GM12878 (cell line): Measurements from ENCODE around the gene CNTN4. TPM values are rescaled to one million over a fixed set of nuclear protein-coding genes. Genes with fewer than 3 reads are reported as not detected.

Experiments
- ATAC-seq: fragments of 200-7000 bp; cut with Tn5 transposase; 3 replicates; pipeline ENCODE4 v1.9.1; 2020; ENCODE audit warnings: mild to moderate bottlenecking, moderate library complexity
- BruUV-seq: library from RNA; stranded (reverse); fragments of 400-500 nt; replicated peaks from 2 replicates; lab custom pipeline; 2021; lab: Mats Ljungman, UMichigan
- CTCF ChIA-PET: fragments of 300-600 bp; sonication (Branson Sonifier 250); formaldehyde crosslinking; extraction: SDS; loops from one replicate; lab custom pipeline; 2021; ENCODE audit warnings: inconsistent platforms; lab: Yijun Ruan, JAX
- POLR2A ChIA-PET: fragments of 350-600 bp; formaldehyde crosslinking; extraction: SDS; loops from one replicate; lab custom pipeline; 2021; ENCODE audit warnings: inconsistent platforms; lab: Charles Lee
- RAD21 ChIA-PET: fragments of 300-600 bp; sonication (Branson Sonifier 250); formaldehyde crosslinking; loops from one replicate; lab custom pipeline; 2023; ENCODE audit warnings: antibody characterized with exemption; ENCODE audit not compliant: unreplicated experiment; lab: Charles Lee
- SMC1A ChIA-PET: fragments of 300-600 bp; sonication (Branson Sonifier 250); formaldehyde crosslinking; loops from one replicate; lab custom pipeline; 2023; ENCODE audit not compliant: unreplicated experiment, uncharacterized antibody; lab: Charles Lee
- DNase-seq: peaks from one replicate; pipeline ENCODE4 v3.0.0-alpha.2; 2011; ENCODE audit warnings: low read depth, low spot score
- FAIRE-seq: peaks from 3 replicates; lab custom pipeline; 2011; peaks lifted over from hg19 to GRCh38; lab: Jason Lieb, UNC
- H2AFZ ChIP-seq: 2 replicates; pipeline ENCODE4 v1.6.0; 2011; ENCODE audit warnings: low read depth, low read length, control low read depth; ENCODE audit not compliant: control insufficient read depth
- H3K27ac ChIP-seq: 2 replicates; pipeline ENCODE4 v1.5.1; 2011; ENCODE audit warnings: control low read depth; ENCODE audit not compliant: control insufficient read depth, insufficient read depth
- H3K27me3 ChIP-seq, 2 experiments: replicated peaks in 1 of 2; 2 replicates each; pipeline versions ENCODE4 v1.6.0 to v1.6.1; 2011; ENCODE audit warnings: low read length in 1 of 2; ENCODE audit not compliant: control insufficient read depth in 2 of 2, insufficient read depth in 2 of 2
- H3K36me3 ChIP-seq, 2 experiments: 2 replicates each; pipeline ENCODE4 v1.5.1; 2011; ENCODE audit warnings: low read length in 1 of 2; ENCODE audit not compliant: control insufficient read depth in 2 of 2, insufficient read depth in 2 of 2
- H3K4me1 ChIP-seq: 2 replicates; pipeline ENCODE4 v1.6.1; 2011; ENCODE audit warnings: mild to moderate bottlenecking, low read length, moderate library complexity, mixed read lengths; ENCODE audit not compliant: control insufficient read depth, insufficient read depth
- H3K4me2 ChIP-seq: 2 replicates; pipeline ENCODE4 v1.6.0; 2011; ENCODE audit warnings: control low read depth; ENCODE audit not compliant: control insufficient read depth, insufficient read depth
- H3K4me3 ChIP-seq: fragments of 200-600 bp; sonication (generic); 2 replicates; pipeline ENCODE4 v1.5.1; 2016
- H3K79me2 ChIP-seq: 2 replicates; pipeline ENCODE4 v1.6.0; 2011; ENCODE audit warnings: low read length; ENCODE audit not compliant: control insufficient read depth, insufficient read depth
- H3K9ac ChIP-seq: 2 replicates; pipeline ENCODE4 v1.8.0; 2011; ENCODE audit warnings: low read length, control low read depth, mixed read lengths; ENCODE audit not compliant: control insufficient read depth, insufficient read depth
- H3K9me3 ChIP-seq: replicated peaks from 3 replicates; pipeline ENCODE4 v1.5.1; 2011; ENCODE audit warnings: mild to moderate bottlenecking, low read length; ENCODE audit not compliant: control insufficient read depth, insufficient read depth
- H4K20me1 ChIP-seq: 2 replicates; pipeline ENCODE4 v1.6.0; 2011; ENCODE audit not compliant: control insufficient read depth, insufficient read depth
- BHLHE40 ChIP-seq, 2 experiments: fragments of 450-650 bp in 1 of 2; IDR thresholded peaks; 2 replicates each; pipeline ENCODE4 v1.6.1; 2011 to 2017; ENCODE audit warnings: low read depth in 2 of 2, borderline replicate concordance in 1 of 2, improper control_type of control experiment in 1 of 2, low read length in 1 of 2, mild to moderate bottlenecking in 1 of 2
- CBX3 ChIP-seq: fragments of 200-600 bp; sonication (generic); IDR thresholded peaks from 2 replicates; pipeline ENCODE4 v1.6.1; 2016; ENCODE audit warnings: low read depth, borderline replicate concordance
- POLR2AphosphoS2 ChIP-seq: IDR thresholded peaks from 2 replicates; pipeline ENCODE4 v1.6.1; 2011; ENCODE audit warnings: low read depth, mild to moderate bottlenecking, low read length, improper control_type of control experiment, moderate library complexity
- RCOR1 ChIP-seq: conservative IDR thresholded peaks from 2 replicates; pipeline ENCODE4 v1.6.1; 2012; ENCODE audit warnings: low read depth, low read length, improper control_type of control experiment
- WGBS: methylation state at CpG from one replicate; pipeline ENCODE4 v1.1.6; 2016; ENCODE audit warnings: low lambda C conversion rate; ENCODE audit not compliant: insufficient replicate concordance, insufficient coverage; ENCODE audit errors: missing lambda C conversion rate; 5-methylcytosine and 5-hydroxymethylcytosine counted together
- in situ Hi-C: fragments of 300-500 bp; cut with MboI; formaldehyde crosslinking; loops from 9 replicates; pipeline ENCODE4 v1.14.3; 2018; ENCODE audit warnings: mixed read lengths
- intact Hi-C: fragments of 100-400 bp; cut with micrococcal nuclease; formaldehyde crosslinking; loops from one replicate; pipeline ENCODE4 v1.14.2; 2022; ENCODE audit not compliant: unreplicated experiment
- polyA plus RNA-seq, 11 experiments: library from polyadenylated mRNA; depleted of rRNA in 4 of 11; unstranded in 6 of 11; stranded (reverse) in 5 of 11; fragments of >200 nt; fragmentation: Nextera tagmentation in 4 of 11; fragmentation: Illumina TruSeq in 1 of 11; extraction: Ambion mirVana in 4 of 11; extraction: Trizol in 1 of 11; gene quantifications; 1 replicate in 1 of 11; 2 replicates in 10 of 11; pipeline versions ENCODE4 v1.2.1 to v1.2.3, GENCODE V29; 2011 to 2016; ENCODE audit warnings: inconsistent platforms in 2 of 11, missing spikeins in 2 of 11, low read depth in 1 of 11
- total RNA-seq, 4 experiments: library from RNA; depleted of rRNA in 3 of 4; stranded (reverse); fragments of >200 nt in 3 of 4; fragmentation: Illumina TruSeq in 1 of 4; extraction: Trizol in 1 of 4; gene quantifications; 2 replicates each; pipeline versions ENCODE4 v1.2.1 to v1.2.3, GENCODE V29; 2013 to 2021
- TF ChIP-seq, protein P1 (sequence below): IDR thresholded peaks from 2 replicates; pipeline ENCODE4 v1.6.1; 2012; ENCODE audit warnings: improper control_type of control experiment, low read depth, low read length; ENCODE audit not compliant: insufficient replicate concordance

CNTN4 gene
- total and polyA plus RNA-seq, 10 of the 15 experiments (the other 5 are each of a cell fraction or from before 2014, with no cell fraction given), result 0.05 to 0.43 (median 0.15) TPM; not detected in 1

DNA sequence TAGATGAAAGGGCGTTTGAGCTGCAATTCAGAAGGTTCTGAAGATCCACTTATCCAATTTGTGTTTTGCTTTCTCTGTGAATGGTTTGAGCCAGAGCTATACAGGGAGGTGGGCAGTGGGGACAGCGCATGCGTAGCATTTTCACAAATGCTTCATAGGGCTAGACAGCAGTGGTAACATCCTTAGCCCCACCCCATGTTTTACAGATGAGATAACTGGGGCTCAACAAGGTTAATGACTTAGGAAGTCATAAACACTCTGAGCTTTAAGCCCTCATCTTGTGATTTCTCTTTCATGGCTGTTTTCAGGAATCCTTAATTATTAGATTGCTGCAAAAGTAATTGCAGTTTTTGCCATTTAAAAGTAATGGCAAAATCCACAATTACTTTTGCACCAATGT is 602.8 kb downstream of the CNTN4 start (continued):
- TF ChIP-seq, protein P1, sequence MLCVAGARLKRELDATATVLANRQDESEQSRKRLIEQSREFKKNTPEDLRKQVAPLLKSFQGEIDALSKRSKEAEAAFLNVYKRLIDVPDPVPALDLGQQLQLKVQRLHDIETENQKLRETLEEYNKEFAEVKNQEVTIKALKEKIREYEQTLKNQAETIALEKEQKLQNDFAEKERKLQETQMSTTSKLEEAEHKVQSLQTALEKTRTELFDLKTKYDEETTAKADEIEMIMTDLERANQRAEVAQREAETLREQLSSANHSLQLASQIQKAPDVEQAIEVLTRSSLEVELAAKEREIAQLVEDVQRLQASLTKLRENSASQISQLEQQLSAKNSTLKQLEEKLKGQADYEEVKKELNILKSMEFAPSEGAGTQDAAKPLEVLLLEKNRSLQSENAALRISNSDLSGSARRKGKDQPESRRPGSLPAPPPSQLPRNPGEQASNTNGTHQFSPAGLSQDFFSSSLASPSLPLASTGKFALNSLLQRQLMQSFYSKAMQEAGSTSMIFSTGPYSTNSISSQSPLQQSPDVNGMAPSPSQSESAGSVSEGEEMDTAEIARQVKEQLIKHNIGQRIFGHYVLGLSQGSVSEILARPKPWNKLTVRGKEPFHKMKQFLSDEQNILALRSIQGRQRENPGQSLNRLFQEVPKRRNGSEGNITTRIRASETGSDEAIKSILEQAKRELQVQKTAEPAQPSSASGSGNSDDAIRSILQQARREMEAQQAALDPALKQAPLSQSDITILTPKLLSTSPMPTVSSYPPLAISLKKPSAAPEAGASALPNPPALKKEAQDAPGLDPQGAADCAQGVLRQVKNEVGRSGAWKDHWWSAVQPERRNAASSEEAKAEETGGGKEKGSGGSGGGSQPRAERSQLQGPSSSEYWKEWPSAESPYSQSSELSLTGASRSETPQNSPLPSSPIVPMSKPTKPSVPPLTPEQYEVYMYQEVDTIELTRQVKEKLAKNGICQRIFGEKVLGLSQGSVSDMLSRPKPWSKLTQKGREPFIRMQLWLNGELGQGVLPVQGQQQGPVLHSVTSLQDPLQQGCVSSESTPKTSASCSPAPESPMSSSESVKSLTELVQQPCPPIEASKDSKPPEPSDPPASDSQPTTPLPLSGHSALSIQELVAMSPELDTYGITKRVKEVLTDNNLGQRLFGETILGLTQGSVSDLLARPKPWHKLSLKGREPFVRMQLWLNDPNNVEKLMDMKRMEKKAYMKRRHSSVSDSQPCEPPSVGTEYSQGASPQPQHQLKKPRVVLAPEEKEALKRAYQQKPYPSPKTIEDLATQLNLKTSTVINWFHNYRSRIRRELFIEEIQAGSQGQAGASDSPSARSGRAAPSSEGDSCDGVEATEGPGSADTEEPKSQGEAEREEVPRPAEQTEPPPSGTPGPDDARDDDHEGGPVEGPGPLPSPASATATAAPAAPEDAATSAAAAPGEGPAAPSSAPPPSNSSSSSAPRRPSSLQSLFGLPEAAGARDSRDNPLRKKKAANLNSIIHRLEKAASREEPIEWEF, result no peak

DNA sequence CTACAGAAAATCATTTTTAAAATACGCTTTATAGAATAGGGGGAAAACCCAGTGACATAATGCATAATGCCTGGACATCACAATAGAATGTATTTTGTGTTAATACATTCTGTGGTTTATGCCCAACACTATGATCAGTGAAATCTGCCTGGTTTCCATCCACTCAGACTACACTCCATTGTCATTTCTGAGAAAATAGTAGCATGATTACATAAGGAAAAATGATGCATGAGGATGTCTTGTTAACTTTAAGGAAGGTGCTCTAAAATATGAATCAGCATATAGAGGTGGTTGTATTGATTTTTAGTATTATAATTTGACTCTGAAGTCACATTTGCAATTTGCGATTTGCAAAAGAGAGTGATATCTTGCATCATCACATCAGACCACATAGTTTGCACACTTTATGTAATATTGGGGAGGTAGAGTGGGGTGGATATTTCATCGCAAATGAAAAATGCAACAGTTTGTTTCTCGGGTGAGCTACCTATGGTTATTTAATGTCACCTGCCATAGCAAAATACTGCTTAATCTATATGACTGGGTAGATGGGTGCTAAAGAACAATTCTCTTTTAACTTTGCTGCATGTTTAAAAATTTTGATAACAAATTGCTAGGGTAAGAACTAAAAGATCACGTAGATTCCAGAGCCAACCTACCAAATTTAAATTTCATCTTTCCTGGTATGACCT is 607.6 kb downstream of the CNTN4 start:
- Histone ChIP-seq H2AFZ (no peak overlapping the region), H3K27ac (no peak overlapping the region), H3K4me1 (no peaks in the 10 kb centered on the region), H3K79me2 (no peaks in the 10 kb centered on the region), H3K27me3 (no peaks in the 10 kb centered on the region), H4K20me1 (no peaks in the 10 kb centered on the region), H3K4me2 (no peak overlapping the region), H3K36me3 (no peaks in the 10 kb centered on the region), H3K9me3 (no peaks in the 10 kb centered on the region), H3K9ac (no peak overlapping the region), H3K4me3 (no peak overlapping the region)
- DNase-seq, result no peak
- CTCF ChIA-PET, result no interaction called here
- in situ Hi-C loops, result no loop called here
- SMC1A ChIA-PET, result no interaction called here
- RAD21 ChIA-PET, result no interaction called here
- ATAC-seq, result no peak
- TF ChIP-seq POLR2AphosphoS2 (no peak), BHLHE40 (IDR thresholded peaks at IDR 0.05; ENCODE audit: borderline replicate concordance in 1 of 2, low read depth in 2 of 2, low read length in 1 of 2) (no peak), CBX3 (no peak), RCOR1 (no peak)
- TF ChIP-seq, protein P1, result no peak
- FAIRE-seq, result no peak
- WGBS, result 48% methylated on average over 5 of the region's 5 CpGs
- intact Hi-C loops, result no loop called here
- POLR2A ChIA-PET, result no interaction called here
- no TSS peak for BruUV-seq
